Fibroblast of skin of scalp (primary cell): ENCODE data around the gene CENPX.

ENCODE experiments used
- DNase-seq: peaks from one replicate; pipeline ENCODE4 v3.0.0-alpha.2; 2013

Gene CENPX

GRCh38 chr17:82022981-82023446 is 336 bp upstream of the CENPX start, which contains the start of gene LRRC45:
Gene LRRC45, plus strand, starts transcription at chr17:82023305. Its CDS starts 339 bp downstream, at chr17:82023644.
- peak; percentile 100 for DNase-seq

- no peak for DNase-seq
Observed at GRCh38 chr17:82021900-82022309, 773 bp downstream of the CENPX start.

- DNase-seq, result peak; percentile 71
Observed at GRCh38 chr17:82021107-82021899, 1.4 kb downstream of the CENPX start.

- no peak for DNase-seq
Observed at GRCh38 chr17:82020572-82021106, 2.0 kb downstream of the CENPX start.

GRCh38 chr17:82019690-82020571 is 2.7 kb downstream of the CENPX start:
- DNase-seq, result peak; percentile 39

GRCh38 chr17:82018989-82019689 is 3.5 kb downstream of the CENPX start:
- no peak for DNase-seq

GRCh38 chr17:82018152-82018988 is 4.3 kb downstream of the CENPX start:
- DNase-seq, result no peak

GRCh38 chr17:82017612-82018151 is 5.0 kb downstream of the CENPX start:
- DNase-seq, result no peak

GRCh38 chr17:82016875-82017459 is 5.7 kb downstream of the CENPX start:
- no peak for DNase-seq

- no peak for DNase-seq
Observed at GRCh38 chr17:82016061-82016874, 6.4 kb downstream of the CENPX start.

- no peak for DNase-seq
Observed at GRCh38 chr17:82015311-82015971, 7.2 kb downstream of the CENPX start.

GRCh38 chr17:82014971-82015310 is 7.7 kb downstream of the CENPX start:
- no peak for DNase-seq

GRCh38 chr17:82014432-82014831 is 8.2 kb downstream of the CENPX start:
- DNase-seq, result peak; percentile 22

GRCh38 chr17:82013772-82014321 is 8.8 kb downstream of the CENPX start:
- DNase-seq, result no peak

- DNase-seq, result no peak
Observed at GRCh38 chr17:82013341-82013740, 9.3 kb downstream of the CENPX start.

GRCh38 chr17:82012640-82013295 is 9.9 kb downstream of the CENPX start:
- no peak for DNase-seq

GRCh38 chr17:82012261-82012639 is 10.4 kb downstream of the CENPX start:
- DNase-seq, result no peak

GRCh38 chr17:82011617-82012187 is 11.0 kb downstream of the CENPX start:
- no peak for DNase-seq
